Right renal pelvis (tissue), 4 donors: Measurements from ENCODE around the gene SNRPF. TPM values are rescaled to one million over a fixed set of nuclear protein-coding genes. Genes with fewer than 3 reads are reported as not detected.
"Not testable (repeated sequence)": the region's sequence is repeated elsewhere in the genome, so short reads cannot be mapped to it uniquely, and the experiment has no call there.

ENCODE experiments used
- DNase-seq, 4 donors: peaks; one replicate each; pipeline ENCODE4 v3.0.0-alpha.2; 2013; ENCODE audit warnings: low read depth in 4 of 4, low spot score in 3 of 4, missing footprints in 1 of 4
- polyA plus RNA-seq, 4 donors: library from polyadenylated mRNA; unstranded; fragments of 120-200 nt; gene quantifications; one replicate each; pipeline ENCODE4 v1.2.1, GENCODE V29; 2013; ENCODE audit not compliant: insufficient read length in 4 of 4

The SNRPF gene
- 100 to 1,000 TPM in 1 of 4 donors, 10 to 100 TPM in 3; 89.4 to 108 (median 97.2) TPM for polyA plus RNA-seq

DNA sequence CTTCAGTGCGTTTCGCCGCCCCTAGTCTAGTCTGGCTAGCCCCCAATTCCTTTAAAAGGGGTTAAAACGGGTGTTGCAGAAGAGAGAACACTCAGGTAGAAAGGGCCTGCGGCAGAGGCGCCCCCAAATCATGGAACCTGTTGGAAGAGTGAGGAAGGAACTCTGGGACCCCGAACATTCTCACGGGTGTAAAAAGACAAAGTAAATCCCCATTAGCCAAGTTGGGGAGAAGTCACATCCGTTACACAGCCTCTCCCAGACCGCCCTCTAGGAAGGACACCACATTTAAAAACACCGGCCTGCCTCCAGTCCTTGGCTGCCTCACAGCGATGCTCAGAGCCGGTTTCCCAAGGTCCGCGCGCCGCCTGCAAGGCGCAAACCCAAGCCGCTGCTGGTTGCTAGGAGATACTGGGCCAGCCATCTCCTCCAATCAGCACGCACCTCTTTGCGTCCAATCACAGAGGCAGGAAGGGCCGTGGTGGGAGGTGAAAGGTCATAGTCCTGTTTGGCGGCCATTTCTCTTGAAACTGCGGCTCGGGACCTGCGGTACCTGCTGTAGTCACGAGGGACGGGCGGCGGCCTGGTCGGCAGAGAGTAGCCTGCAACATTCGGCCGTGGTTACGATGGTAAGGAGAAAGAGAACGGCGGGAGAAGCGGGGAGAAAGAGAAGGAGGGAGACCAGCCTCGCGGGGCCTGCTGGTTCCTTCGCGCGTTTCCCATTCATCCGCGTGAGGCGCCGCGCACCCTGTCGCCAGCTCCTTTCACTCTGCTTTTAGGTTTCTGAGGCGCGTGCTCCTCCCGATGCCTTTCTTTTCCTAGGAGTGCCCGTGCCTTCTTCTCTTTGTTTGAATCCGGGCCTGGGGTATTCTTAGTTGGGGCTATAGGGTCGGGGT is at the start of gene SNRPF:
SNRPF (plus strand) TSS at position 502 of the 893 bp plus-strand sequence; CDS start at position 624, 122 bp downstream.
- peak; percentile 94 to 99 (median 96) for DNase-seq

DNA sequence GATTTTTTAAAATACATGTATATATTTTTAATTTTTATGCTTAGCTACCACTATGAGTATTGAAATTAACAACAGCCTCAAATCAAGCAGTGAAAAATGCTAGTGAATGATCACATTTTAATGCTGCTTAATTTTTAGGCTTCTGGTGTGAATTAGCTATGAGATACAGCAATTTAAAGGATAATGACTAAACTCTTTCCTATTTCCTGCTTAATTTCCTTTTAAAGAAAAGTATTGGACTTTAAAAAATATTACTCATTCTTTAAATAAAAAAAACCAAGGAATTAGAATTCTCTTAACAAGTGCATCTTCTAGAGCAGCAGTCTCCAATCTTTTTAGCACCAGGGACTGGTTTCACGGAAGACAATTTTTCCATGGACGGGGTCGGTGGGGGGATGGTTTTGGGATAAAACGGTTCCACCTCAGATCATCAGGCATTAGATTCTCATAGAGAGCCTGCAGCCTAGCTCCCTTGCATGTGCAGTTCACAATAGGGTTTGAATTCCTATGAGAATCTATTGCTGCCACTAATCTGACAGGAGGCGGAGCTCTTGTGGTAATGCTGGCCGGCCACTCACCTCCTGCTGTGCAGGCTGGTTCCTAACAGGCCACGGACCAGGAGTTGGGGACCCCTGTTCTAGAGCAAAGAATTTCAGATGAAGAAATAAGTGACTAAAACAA is 49.6 kb upstream of the SNRPF start:
- no peak for DNase-seq

DNA sequence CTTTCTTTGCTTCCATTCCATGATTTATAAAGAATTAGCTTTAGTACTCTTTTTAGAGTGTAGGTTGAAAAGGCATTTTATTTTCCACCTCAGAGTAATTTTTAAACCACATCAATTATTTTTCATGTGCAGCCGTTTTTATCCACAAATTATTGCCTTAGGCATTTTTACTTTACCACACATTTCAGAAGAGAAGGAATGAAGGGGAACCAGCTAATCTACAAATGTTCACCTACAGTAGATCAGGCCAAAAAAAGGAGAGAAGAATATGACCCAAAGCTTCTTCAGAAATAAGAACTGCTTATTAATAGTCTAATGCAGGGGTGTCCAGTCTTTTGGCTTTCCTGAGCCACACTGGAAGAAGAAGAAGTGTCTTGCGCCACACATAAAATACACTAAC is 48.3 kb upstream of the SNRPF start:
- DNase-seq, result no peak

DNA sequence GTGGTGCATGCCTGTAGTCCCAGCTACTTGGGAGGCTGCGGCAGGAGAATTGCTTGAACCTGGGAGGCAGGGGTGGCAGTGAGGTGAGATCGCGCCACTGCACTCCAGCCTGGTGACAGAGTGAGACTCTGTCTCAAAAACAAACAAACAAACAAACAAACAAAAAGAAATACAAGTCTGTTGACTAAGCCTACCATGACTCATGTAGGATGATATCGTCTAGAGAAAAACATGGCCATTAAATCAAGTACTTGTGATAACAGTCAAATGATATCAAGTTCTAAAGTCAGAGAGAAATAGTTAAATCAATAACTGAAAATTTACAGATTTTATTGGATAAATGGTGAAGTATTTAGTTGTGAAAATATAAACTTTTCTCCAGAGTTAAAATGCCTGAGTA is 46.6 kb upstream of the SNRPF start:
- not testable (repeated sequence) for DNase-seq

DNA sequence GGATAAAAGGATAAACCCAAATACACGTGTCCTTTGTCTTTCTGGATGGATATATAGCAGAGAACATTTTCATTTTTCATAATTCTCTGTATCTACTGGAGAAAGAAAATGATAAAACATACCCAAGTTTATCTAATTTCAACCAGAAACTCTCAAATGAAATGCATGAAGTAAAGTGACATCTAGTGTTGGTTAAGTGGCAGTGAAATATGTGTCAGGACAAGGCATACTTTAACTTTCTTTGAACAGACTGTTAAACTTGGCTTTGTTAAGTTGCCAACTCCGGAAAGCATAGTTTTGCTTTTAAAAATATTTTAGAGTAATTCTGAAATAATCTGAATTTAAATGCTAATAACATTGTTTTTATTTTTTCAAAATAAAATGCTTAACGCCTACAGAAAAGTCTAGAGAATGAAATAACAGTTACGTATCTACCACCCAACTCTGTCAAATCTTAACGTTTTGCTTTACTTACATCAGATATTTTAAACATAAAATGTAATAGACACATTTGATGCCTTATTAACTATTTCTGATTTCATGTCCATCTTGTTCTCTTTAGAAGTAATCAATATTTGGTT is 43.0 kb upstream of the SNRPF start:
- DNase-seq, result peak in 1 of 4 donors; percentile 22

DNA sequence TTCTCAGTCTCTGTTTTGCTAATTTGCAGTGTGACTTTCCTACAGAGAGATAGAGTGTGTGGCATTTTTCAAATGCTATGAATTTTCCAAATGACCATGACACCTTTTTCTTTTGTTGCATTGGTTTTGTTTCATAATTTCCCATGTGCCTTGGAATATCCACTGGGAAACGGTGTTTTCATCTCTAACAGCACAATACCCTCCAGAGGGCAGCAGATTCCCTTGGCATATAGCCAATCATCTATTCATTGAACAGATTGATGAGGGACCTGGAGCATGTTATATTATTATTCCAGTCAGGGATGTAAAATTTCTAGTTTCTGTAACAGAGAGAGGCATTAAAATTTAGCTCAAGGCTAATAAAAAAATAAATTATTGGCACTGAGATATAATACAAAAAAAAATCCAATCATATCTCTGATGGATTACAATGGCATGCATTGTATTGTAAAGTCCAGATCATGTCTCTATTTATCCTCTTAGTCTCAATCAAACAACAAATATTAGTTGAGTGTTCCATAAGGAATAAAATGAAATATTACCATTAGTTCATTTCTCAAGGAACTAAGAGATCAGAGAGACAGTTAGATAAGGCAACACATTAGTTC is 38.6 kb upstream of the SNRPF start:
- DNase-seq, result no peak

DNA sequence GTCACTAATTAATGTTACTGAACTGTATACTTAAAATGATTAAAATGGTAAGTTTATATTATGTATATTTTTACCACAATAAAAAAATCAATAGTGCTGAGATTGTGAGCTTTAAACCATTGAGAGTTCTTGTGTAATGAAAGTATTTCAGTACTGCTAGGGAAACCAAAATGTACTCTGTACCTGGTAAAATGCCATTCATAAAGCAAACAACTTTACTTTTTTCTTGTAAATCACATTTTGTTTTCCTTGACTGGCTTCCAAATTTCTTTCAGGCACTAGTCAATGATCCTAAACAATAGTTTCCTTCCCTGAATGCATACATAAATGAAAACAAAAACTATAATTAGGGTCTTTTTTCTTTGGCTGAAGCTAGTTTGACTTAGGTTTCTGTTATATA is 29.4 kb upstream of the SNRPF start:
- no peak for DNase-seq

DNA sequence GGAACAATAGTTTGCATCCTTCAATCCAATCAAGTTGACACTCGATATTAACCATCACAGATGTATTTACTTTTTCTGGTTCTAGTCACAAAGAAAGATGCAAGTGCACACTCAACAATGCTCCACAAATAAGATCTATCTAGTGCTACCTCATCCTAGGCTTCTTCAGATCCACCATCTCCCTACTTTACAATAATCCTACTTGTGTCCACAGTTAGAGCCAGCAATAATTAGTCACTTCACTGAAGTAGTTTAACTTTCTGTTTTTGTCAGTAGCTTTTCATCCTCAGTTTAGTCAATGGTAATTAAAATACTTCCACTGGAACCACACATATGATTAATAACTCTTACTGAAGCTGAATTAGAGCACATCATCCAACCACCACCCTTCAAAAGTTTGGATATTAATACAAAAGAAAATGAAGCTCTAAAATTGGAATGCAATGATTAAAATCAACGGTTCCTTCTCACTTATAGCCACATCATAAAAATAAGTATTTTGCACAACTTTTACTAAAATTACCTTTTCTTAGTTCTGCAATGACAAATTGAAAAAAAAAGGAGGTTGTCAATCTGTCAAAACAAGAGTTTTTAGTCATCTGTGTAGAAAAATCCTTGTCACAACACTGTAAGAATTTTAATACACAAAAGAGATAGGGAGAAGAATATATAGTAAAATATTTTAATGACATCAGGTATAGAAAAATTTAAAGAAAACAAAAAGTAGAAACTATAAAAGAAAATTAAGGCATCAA is 28.2 kb upstream of the SNRPF start:
- DNase-seq, result no peak

DNA sequence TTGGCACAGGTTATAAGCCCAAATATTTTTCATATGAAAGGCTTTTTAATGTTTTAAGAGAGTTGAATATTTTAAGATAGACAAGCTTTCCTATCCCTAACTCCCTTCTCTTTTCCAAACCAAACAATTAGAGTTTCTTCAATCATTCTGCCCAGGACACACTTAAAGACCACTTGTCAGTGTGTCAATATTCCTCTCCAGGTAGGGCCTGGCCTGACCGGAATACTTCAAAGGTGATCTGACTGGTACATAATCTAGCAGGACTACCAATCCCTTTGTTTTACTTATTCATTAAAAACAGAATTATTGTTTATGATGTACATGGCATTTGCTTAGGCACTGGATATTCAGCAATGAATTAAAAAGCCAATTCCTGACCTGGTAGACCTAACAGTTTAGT is 24.2 kb upstream of the SNRPF start:
- DNase-seq, result no peak

DNA sequence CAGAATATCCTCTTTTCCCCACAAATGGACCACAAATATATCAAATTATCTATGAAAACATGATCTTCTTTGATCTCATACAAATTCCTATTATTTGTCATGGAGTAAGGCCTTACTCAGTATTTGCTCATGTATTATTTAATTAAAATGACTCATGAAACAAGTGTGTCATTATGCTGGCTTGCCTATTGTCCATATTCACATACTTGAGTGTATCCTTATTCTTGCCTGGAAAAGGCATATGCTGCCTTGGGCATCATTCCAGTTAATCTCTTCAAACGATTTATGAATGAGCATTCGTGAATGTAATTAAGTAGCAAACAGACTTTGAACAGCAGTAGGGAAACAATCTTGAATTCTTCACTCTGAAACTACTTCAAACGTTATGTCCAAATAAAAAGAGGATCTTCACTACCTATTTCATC is 22.6 kb upstream of the SNRPF start:
- DNase-seq, result no peak

DNA sequence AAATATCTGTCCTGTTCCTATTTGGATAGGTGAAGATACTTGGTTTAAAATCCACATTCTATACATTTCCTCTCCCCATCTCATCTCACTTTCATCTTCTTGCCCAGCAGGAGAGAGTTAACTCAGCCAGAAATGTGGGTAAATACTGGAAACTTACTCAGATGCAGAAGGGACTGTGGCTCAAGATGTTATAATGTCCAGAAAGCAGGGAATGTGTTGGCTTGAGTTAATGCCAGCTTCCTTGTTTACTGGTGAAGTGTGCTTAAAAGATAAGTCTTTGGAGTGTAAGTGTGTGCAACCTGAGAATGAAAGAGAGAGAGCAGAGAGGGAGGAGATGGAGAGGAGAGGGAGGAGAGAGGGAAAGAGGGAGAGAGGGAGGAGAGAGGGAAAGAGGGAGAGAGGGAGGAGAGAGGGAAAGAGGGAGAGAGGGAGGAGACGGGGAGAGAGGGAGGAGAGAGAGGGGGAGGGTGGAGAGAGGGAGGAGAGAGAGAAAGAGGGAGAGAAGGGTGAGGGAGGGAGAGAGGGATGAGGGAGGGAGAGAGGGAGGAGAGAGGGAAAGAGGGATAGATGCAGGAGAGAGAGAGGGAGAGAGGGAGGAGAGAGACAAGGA is 22.0 kb upstream of the SNRPF start:
- DNase-seq, result no peak

DNA sequence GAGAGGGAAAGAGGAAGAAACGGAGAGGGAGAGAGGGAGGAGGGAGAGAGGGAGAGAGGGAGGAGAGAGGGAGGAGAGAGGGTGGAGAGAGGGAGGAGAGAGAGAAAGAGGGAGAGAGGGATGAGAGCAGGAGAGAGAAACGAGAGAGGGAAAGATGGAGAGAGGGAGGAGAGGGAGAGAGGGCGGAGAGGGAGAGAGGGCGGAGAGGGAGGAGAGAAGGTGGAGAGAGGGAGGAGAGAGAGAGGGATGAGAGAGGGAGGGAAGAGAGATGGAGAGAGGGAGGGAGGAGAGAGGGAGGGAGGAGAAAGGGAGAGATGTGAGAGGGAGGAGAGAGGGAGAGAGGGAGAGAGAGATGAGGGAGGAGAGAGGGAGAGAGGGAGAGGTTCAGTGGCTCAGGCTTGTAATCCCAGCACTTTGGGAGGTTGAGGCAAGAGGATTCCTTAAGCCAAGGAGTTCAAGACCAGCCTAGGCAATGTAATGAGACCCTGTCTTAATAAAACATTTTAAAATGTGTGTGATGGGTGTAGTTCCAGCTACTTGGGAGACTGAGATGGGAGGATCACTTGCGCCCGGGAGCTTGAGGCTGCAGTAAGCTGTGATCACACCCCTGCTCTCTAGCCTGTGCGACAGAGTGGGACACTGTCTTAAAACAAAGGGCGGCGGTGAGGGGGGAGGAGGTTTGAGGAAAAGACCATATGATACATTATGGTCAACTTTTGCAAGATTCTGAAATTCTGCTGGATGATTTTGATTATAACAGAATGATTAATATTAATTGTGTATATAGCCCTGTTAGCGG is 21.3 kb upstream of the SNRPF start:
- DNase-seq, result no peak

DNA sequence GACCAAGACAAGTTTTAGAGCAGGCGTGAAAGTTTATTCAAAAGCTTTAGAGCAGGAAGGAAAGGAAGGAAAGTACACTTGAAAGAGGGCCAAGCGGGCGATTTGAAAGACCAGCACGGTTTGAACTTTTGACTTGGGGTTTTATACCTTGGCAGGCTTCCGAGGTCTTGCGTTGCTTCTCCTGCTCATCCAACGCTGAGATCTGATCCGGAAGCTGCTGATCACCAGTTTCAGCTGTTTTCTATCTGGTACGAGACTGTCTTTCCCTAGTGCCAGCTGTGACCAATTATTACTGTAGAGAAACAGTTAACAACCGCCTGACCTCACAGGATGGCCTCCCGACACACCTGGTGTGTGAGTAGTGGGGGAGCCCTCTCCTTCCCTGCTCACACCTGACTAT is 20.6 kb upstream of the SNRPF start:
- DNase-seq, result no peak

DNA sequence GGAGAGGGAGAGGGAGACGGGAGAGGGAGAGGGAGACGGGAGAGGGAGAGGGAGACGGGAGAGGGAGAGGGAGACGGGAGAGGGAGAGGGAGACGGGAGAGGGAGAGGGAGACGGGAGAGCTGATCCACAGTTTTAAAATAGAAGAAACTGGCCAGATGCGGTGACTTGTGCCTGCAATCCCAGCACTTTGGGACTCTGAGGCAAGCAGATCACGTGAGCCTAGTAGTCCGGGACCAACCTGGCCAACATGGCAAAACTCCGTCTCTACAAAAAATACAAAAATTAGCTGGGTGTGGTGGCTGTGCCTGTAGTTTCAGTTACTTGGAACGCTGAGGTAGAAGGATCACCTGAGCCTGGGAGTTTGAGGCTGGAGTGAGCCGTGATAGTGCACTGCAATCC is 16.3 kb upstream of the SNRPF start:
- not testable (repeated sequence) for DNase-seq

DNA sequence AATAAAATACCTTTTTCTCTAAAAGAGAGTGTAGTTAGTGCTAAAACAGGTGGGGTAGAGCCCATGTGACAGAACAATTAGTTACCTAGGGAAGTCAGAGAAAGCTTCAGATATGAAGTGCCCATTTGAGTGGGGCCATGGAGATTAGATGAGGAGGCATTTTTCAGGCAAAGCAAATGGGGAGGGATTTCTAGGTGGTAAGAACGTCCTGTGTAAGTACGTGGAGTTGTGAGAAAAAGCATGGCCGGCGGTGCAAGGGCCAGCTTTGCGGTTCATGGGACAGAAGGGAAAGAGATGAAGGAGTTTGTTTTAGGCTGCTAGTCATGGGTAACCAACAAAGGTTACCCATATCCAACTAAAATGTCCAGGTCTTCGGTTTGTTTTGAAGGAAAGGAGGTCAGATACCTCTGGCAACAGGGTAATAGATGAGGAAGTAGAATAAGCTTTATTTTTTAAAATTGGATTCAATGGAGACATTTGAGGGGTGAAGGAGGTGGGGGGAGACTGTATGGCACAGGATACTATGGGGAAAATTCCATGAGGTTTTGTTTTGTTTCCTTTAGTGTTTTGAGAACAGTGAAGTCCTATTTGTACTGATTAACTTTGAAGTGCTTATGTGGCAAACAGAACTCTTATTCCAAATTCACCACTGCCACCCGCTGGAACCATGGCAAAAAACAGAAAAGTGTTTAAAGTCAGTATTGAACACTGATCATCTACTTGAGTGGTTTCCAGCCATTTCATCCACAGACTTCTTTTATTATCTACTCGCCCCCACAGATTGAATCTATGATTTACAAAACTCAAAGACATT is 10.0 kb upstream of the SNRPF start:
- peak in 2 of 4 donors; percentile 5 to 25 for DNase-seq

DNA sequence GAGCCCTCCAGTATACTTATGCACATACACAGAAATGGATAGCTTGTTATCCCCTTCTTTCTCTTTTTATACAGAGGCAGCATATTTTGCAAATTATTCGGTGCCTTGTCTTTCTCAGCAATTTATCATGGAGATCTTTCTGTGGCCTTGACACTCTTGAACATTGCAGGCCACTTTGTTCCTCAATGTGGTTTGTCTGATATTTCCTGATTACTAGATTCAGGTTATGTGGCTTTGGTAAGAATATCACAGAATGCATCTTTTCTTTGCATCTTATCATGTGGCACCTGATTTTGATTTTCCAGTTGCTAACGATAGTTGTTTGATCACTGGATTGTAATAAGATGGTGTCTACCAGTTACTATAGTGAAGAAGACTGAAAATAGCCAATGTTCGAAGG is 7.1 kb upstream of the SNRPF start:
- DNase-seq, result no peak

DNA sequence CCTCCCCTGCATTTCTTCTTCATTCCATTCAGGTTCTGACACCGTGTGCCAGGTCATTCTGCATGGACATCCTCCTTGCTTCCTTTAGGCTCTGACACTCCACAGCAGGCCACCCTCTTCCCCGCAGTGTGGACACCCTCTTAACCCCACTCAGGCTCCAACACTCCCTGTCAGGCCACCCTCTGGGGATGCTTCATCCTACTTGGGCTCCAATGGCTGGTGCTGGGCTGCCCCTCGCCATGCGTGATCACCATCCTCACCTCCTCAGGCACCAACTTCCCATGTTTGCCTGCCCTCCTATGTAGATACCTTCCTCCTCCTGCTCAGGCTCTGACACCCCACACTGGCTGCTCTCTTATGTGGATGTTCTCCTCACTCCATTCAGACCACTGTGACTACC is 6.6 kb upstream of the SNRPF start:
- no peak for DNase-seq

DNA sequence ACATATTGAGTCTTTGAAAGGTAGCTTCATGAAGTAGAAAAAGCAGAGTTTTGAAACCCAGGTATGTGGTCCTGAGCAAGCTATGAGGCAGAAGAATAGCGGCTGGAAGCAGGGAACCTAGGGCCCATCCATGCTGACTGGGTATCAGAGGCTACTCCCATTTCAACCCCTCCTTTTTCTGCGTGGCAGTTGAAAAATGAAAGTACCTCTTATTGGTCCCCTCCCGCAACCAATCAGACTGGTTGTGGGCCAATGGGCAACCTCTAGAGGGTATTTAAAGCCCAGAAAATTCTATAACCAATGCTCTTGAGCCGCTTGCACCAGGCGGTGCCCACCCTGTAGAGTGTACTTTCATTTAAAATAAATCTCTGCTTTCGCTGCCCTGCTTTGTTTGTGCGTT is 1.6 kb upstream of the SNRPF start:
- DNase-seq, result no peak
